HCT116 (cell line): ENCODE results near the gene MYO1B. TPM values are rescaled to one million over a fixed set of nuclear protein-coding genes. Genes with fewer than 3 reads are reported as not detected.

ENCODE experiments used
- ATAC-seq: fragments of 200-7000 bp; cut with Tn5 transposase; 2 replicates; pipeline ENCODE4 v1.9.1; 2020; ENCODE audit warnings: mild to moderate bottlenecking, moderate library complexity
- BruUV-seq: library from RNA; stranded (reverse); fragments of 400-500 nt; replicated peaks from 2 replicates; lab custom pipeline; 2021; lab: Mats Ljungman, UMichigan
- CTCF ChIA-PET: fragments of 300-600 bp; sonication (Branson Sonifier 250); formaldehyde crosslinking; loops from one replicate; lab custom pipeline; 2021; ENCODE audit warnings: antibody characterized with exemption; lab: Charles Lee
- POLR2A ChIA-PET: fragments of 300-600, 350-600 bp; sonication (Branson Sonifier 250); formaldehyde crosslinking; loops from one replicate; lab custom pipeline; 2021; ENCODE audit warnings: antibody characterized with exemption; lab: Charles Lee
- RAD21 ChIA-PET, 2 experiments: fragments of 300-600 bp; sonication (Branson Sonifier 250); formaldehyde crosslinking; loops; one replicate each; lab custom pipeline; 2023; ENCODE audit warnings: low total read pairs in 2 of 2; ENCODE audit not compliant: uncharacterized antibody in 2 of 2, unreplicated experiment in 2 of 2, low non-redundant PET in 1 of 2; lab: Charles Lee
- DNase-seq: peaks from one replicate; pipeline ENCODE4 v3.0.0-alpha.2; 2010; ENCODE audit warnings: low read depth, low spot score
- H2AFZ ChIP-seq: fragments of 200-600 bp; shearing (Covaris generic), sonication (generic); 2 replicates; pipeline ENCODE4 v1.6.1; 2017; ENCODE audit warnings: low read depth, mixed run types, mixed read lengths, antibody characterized with exemption, low read length; ENCODE audit not compliant: poor library complexity, severe bottlenecking
- H3K27ac ChIP-seq: 2 replicates; pipeline ENCODE4 v1.5.1; 2012; ENCODE audit warnings: low read depth, low read length
- H3K27me3 ChIP-seq: fragments of 200-600 bp; sonication (generic); 2 replicates; pipeline ENCODE4 v1.6.1; 2016; ENCODE audit warnings: mixed run types, low read length, mixed read lengths; ENCODE audit not compliant: insufficient read depth
- H3K36me3 ChIP-seq, 2 experiments: fragments of 200-500 bp in 1 of 2; fragments of 200-600 bp in 1 of 2; sonication (Bioruptor generic) in 1 of 2; sonication (generic) in 1 of 2; 2 replicates each; pipeline versions ENCODE4 v1.5.1 to v1.6.1; 2014 to 2016; ENCODE audit warnings: low read length in 2 of 2, inconsistent platforms in 1 of 2, mixed read lengths in 1 of 2, mixed run types in 1 of 2; ENCODE audit not compliant: insufficient read depth in 2 of 2, control insufficient read depth in 1 of 2
- H3K4me1 ChIP-seq, 2 experiments: fragments of 200-600 bp in 1 of 2; sonication (generic) in 1 of 2; 2 replicates each; pipeline versions ENCODE4 v1.5.1 to v1.6.1; 2012 to 2017; ENCODE audit warnings: low read length in 2 of 2, inconsistent platforms in 1 of 2, mild to moderate bottlenecking in 1 of 2, mixed read lengths in 1 of 2, mixed run types in 1 of 2, moderate library complexity in 1 of 2; ENCODE audit not compliant: insufficient read depth in 2 of 2, control insufficient read depth in 1 of 2
- H3K4me2 ChIP-seq: fragments of 200-600 bp; sonication (generic); 2 replicates; pipeline ENCODE4 v1.6.1; 2017; ENCODE audit warnings: mixed run types, low read length, mixed read lengths
- H3K4me3 ChIP-seq, 2 experiments: fragments of 200-600 bp in 1 of 2; sonication (generic) in 1 of 2; replicated peaks in 1 of 2; 2 replicates each; pipeline ENCODE4 v1.5.1; 2011 to 2016; ENCODE audit warnings: low read length in 2 of 2, control low read depth in 1 of 2, low read depth in 1 of 2, mild to moderate bottlenecking in 1 of 2, mixed read lengths in 1 of 2, mixed run types in 1 of 2
- H3K79me2 ChIP-seq: fragments of 200-600 bp; sonication (generic); 2 replicates; pipeline ENCODE4 v1.6.1; 2017; ENCODE audit warnings: mild to moderate bottlenecking, mixed run types, low read length, moderate library complexity, mixed read lengths; ENCODE audit not compliant: insufficient read depth
- H3K9ac ChIP-seq: fragments of 200-600 bp; sonication (generic); 2 replicates; pipeline ENCODE4 v1.6.1; 2016; ENCODE audit warnings: low read length, mixed read lengths
- H3K9me2 ChIP-seq: fragments of 200-600 bp; sonication (generic), shearing (Covaris generic); 2 replicates; pipeline ENCODE4 v1.6.1; 2017; ENCODE audit warnings: mixed run types, mild to moderate bottlenecking, moderate library complexity; ENCODE audit not compliant: insufficient read depth
- H3K9me3 ChIP-seq, 2 experiments: fragments of 200-500 bp in 1 of 2; fragments of 200-600 bp in 1 of 2; sonication (Bioruptor generic) in 1 of 2; sonication (generic) in 1 of 2; 2 replicates each; pipeline ENCODE4 v1.6.1; 2014 to 2017; ENCODE audit warnings: low read length in 2 of 2, mixed read lengths in 2 of 2, inconsistent platforms in 1 of 2, low read depth in 1 of 2, mild to moderate bottlenecking in 1 of 2, mixed run types in 1 of 2, moderate library complexity in 1 of 2; ENCODE audit not compliant: control insufficient read depth in 1 of 2, insufficient read depth in 1 of 2
- H4K20me1 ChIP-seq: fragments of 200-600 bp; sonication (generic), shearing (Covaris generic); 2 replicates; pipeline ENCODE4 v1.6.1; 2017; ENCODE audit warnings: mixed run types, mild to moderate bottlenecking, moderate library complexity; ENCODE audit not compliant: insufficient read depth
- CBX3 ChIP-seq: IDR thresholded peaks from 2 replicates; pipeline ENCODE4 v1.6.1; 2012; ENCODE audit warnings: low read depth
- CEBPB ChIP-seq: IDR thresholded peaks from 2 replicates; pipeline ENCODE4 v1.6.1; 2012; ENCODE audit warnings: low read depth
- JUND ChIP-seq: IDR thresholded peaks from 2 replicates; pipeline ENCODE4 v1.6.1; 2012
- POLR2AphosphoS5 ChIP-seq: IDR thresholded peaks from 2 replicates; pipeline ENCODE4 v1.6.1; 2011; ENCODE audit warnings: mild to moderate bottlenecking, low read depth, low read length, moderate library complexity
- ZNF274 ChIP-seq: fragments of 200-500 bp; sonication (Bioruptor generic); IDR thresholded peaks from 2 replicates; pipeline ENCODE4 v1.6.1; 2014; ENCODE audit warnings: mild to moderate bottlenecking, low read depth, low read length, inconsistent platforms
- intact Hi-C: fragments of 100-400 bp; cut with micrococcal nuclease; formaldehyde crosslinking; loops from 2 replicates; pipeline ENCODE4 v1.10.0; 2022
- total RNA-seq: library from RNA; stranded (reverse); gene quantifications from one replicate; pipeline ENCODE4 v1.2.1, GENCODE V29; 2021; ENCODE audit not compliant: unreplicated experiment
- TF ChIP-seq, protein P1 (sequence below): IDR thresholded peaks from 2 replicates; pipeline ENCODE4 v1.6.1; 2012

MYO1B gene
- total RNA-seq, 1 experiment from 2014 or later: 51.7 TPM

DNA sequence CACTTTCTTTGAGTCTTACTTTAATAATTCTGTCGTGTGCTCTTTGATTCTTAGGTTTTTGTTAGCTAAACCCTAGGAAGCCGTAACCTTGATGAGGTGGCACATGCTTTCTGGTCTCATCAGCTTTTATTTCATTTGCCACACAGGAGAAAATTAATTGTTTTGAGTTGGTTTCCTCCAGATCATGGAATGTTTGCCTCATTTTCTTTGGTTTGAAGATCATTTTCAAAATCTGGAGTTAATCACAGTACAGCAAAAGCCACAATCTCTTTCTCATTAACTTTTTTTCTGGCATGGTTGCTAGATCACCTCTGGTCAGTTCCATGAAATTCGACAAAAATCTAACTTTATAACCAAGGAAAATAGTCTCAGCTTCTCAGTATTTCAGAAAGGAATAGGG, 182.9 kb downstream of the MYO1B start:
- Histone ChIP-seq H2AFZ (no peak overlapping the region), H3K4me2 (no peak overlapping the region), H3K9me3 (no peaks in the 10 kb centered on the region), H3K4me3 (no peak overlapping the region), H3K9me2 (no peaks in the 10 kb centered on the region), H3K27me3 (no peaks in the 10 kb centered on the region), H3K36me3 (no peaks in the 10 kb centered on the region), H3K4me1 (no peaks in the 10 kb centered on the region), H3K79me2 (no peaks in the 10 kb centered on the region), H4K20me1 (no peaks in the 10 kb centered on the region), H3K27ac (no peak overlapping the region), H3K9ac (no peak overlapping the region)
- ChIA-PET RAD21 (no interaction called here), CTCF (no interaction called here), POLR2A (no interaction called here)
- no peak for ATAC-seq
- no peak for DNase-seq
- no peak for TF ChIP-seq CEBPB
- TF ChIP-seq CBX3: no peak
- TF ChIP-seq, protein P1, sequence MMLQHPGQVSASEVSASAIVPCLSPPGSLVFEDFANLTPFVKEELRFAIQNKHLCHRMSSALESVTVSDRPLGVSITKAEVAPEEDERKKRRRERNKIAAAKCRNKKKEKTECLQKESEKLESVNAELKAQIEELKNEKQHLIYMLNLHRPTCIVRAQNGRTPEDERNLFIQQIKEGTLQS: no peak
- BruUV-seq: no TSS peak
- intact Hi-C loops: no loop called here

DNA sequence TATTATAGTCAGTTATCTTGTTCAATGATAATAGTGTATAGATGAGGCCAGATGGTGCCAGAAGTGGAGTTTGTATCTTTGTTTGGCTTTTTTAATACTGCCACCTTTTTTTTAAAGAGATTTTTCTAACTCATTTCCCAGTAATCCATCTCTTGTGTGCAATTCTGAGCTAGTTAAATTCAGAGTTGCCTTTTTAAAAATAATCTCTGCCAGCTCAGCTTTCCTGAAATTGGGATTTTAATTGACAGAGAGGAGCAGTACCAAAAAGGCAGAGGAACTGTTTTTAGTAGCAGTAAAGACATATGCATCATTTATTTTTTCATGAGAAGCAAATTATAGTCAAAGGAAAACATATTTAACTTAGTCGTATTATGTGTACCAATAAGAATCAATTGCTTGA, 185.3 kb downstream of the MYO1B start:
- no TSS peak for BruUV-seq
- ATAC-seq (no peak), DNase-seq (no peak)
- no peaks in the 10 kb centered on the region for H3K27me3 ChIP-seq
- no peak overlapping the region for H3K4me2 ChIP-seq
- POLR2A ChIA-PET: no interaction called here
- H3K27ac ChIP-seq: no peak overlapping the region
- H3K9me2 ChIP-seq: no peaks in the 10 kb centered on the region
- H2AFZ ChIP-seq: no peak overlapping the region
- H4K20me1 ChIP-seq: no peaks in the 10 kb centered on the region
- no peaks in the 10 kb centered on the region for H3K4me1 ChIP-seq
- no peaks in the 10 kb centered on the region for H3K79me2 ChIP-seq
- H3K9me3 ChIP-seq: no peaks in the 10 kb centered on the region
- intact Hi-C loops: no loop called here
- H3K9ac ChIP-seq: no peak overlapping the region
- CTCF ChIA-PET: no interaction called here
- no peak overlapping the region for H3K4me3 ChIP-seq
- TF ChIP-seq POLR2AphosphoS5: no peak
- no peak for TF ChIP-seq JUND
- no peak for TF ChIP-seq CEBPB
- TF ChIP-seq ZNF274: no peak
- TF ChIP-seq CBX3: no peak
- H3K36me3 ChIP-seq: no peaks in the 10 kb centered on the region
- RAD21 ChIA-PET: no interaction called here
